HG03575 (cell line): Measurements from ENCODE around the gene SUV39H1.

Experiments
- ATAC-seq: cut with Tn5 transposase; IDR thresholded peaks from one replicate; pipeline ENCODE4 v1.9.1; 2021; ENCODE audit not compliant: unreplicated experiment, insufficient number of reproducible peaks, low FRiP score; ENCODE audit errors: extremely low read depth

SUV39H1 gene

GRCh38 chrX:48749182-48749581, 52.6 kb downstream of the SUV39H1 start:
- ATAC-seq, result no peak

- no peak for ATAC-seq
These were observed 54.8 kb downstream of the SUV39H1 start for GRCh38 chrX:48751343-48751742.

- no peak for ATAC-seq
These were observed 56.0 kb downstream of the SUV39H1 start for GRCh38 chrX:48752498-48752897.

- no peak for ATAC-seq
These were observed 57.2 kb downstream of the SUV39H1 start for GRCh38 chrX:48753708-48754228.

GRCh38 chrX:48754238-48754637, 57.7 kb downstream of the SUV39H1 start:
- no peak for ATAC-seq
